Thyroid gland (tissue), 4 donors: Measurements from ENCODE around the gene RASSF8. TPM values are rescaled to one million over a fixed set of nuclear protein-coding genes. Genes with fewer than 3 reads are reported as not detected.

Source experiments
- DNase-seq, 2 donors: peaks; one replicate each; pipeline ENCODE4 v3.0.0-alpha.2; 2019
- H3K27ac ChIP-seq, 3 donors: fragments of 200-600 bp; sonication (generic); 1 replicate in 2 of 3; 2 replicates in 1 of 3; pipeline ENCODE4 v1.5.1; 2016 to 2019; ENCODE audit warnings: mild to moderate bottlenecking in 1 of 3, moderate library complexity in 1 of 3
- H3K27me3 ChIP-seq: fragments of 200-600 bp; sonication (generic); one replicate; pipeline ENCODE4 v1.5.1; 2019
- H3K36me3 ChIP-seq, 2 donors: fragments of 200-600 bp; sonication (generic); one replicate each; pipeline ENCODE4 v1.5.1; 2016 to 2019
- H3K4me1 ChIP-seq, 2 donors: fragments of 200-600 bp; sonication (generic); one replicate each; pipeline ENCODE4 v1.5.1; 2017 to 2019
- H3K4me3 ChIP-seq, 3 donors: fragments of 200-600 bp; sonication (generic); replicated peaks in 1 of 3; 1 replicate in 2 of 3; 2 replicates in 1 of 3; pipeline ENCODE4 v1.5.1; 2016; ENCODE audit warnings: mild to moderate bottlenecking in 1 of 3
- H3K9me3 ChIP-seq: fragments of 200-600 bp; sonication (generic); one replicate; pipeline ENCODE4 v1.5.1; 2017
- CTCF ChIP-seq, 6 experiments: fragments of 200-600 bp in 3 of 6; fragments of 450-650 bp in 3 of 6; sonication (generic) in 3 of 6; IDR thresholded peaks; one replicate each; pipeline ENCODE4 v1.5.1; 2016 to 2019; ENCODE audit warnings: antibody characterized with exemption in 6 of 6, mild to moderate bottlenecking in 2 of 6, inconsistent platforms in 1 of 6, moderate library complexity in 1 of 6
- POLR2A ChIP-seq, 2 donors: fragments of 450-650 bp; IDR thresholded peaks; one replicate each; pipeline ENCODE4 v1.6.1; 2017; ENCODE audit warnings: antibody characterized with exemption in 2 of 2, mild to moderate bottlenecking in 2 of 2, moderate library complexity in 1 of 2
- WGBS, 2 donors: methylation state at CpG; one replicate each; pipeline ENCODE4 v1.1.5; 2017; 5-methylcytosine and 5-hydroxymethylcytosine counted together
- intact Hi-C: fragments of 100-400 bp; cut with DNase I; formaldehyde crosslinking; loops from one replicate; pipeline ENCODE4 v1.15.1; 2023
- total RNA-seq, 4 donors: library from RNA; depleted of rRNA; stranded (reverse); fragments of >200 nt; gene quantifications; one replicate each; pipeline ENCODE4 v1.2.3, GENCODE V29; 2016

RASSF8 gene
- total RNA-seq, 4 donors from 2014 or later = 20.1 to 69.1 (median 33.5) TPM

GRCh38 chr12:25970082-25970481 is 11.6 kb downstream of the RASSF8 start:
- DNase-seq = no peak
- no peaks in the 10 kb centered on the region for H3K9me3 ChIP-seq
- no peaks in the 10 kb centered on the region for H3K36me3 ChIP-seq
- WGBS, 2 donors = 79 to 87% methylated on average over 5 of the region's 5 CpGs
- H3K27me3 ChIP-seq = no peaks in the 10 kb centered on the region
- H3K27ac ChIP-seq = no peak overlapping the region
- no peak overlapping the region for H3K4me3 ChIP-seq
- H3K4me1 ChIP-seq = peaks cover 9 to 27% of the 10 kb centered on the region in 2 donors
- TF ChIP-seq CTCF (IDR thresholded peaks at IDR 0.05) = no peak
- no peak for TF ChIP-seq POLR2A (IDR thresholded peaks at IDR 0.05)
- intact Hi-C loops = no loop called here

GRCh38 chr12:25970916-25971653 is 12.6 kb downstream of the RASSF8 start:
- Histone ChIP-seq H3K27me3 (no peaks in the 10 kb centered on the region), H3K27ac (peak overlapping the region in 2 of 3 donors; percentile 40 to 50), H3K9me3 (no peaks in the 10 kb centered on the region), H3K4me3 (no peak overlapping the region), H3K4me1 (peaks cover 9 to 27% of the 10 kb centered on the region in 2 donors), H3K36me3 (no peaks in the 10 kb centered on the region)
- DNase-seq = no peak
- 50 to 57% methylated on average over 5 of the region's 5 CpGs for WGBS, 2 donors
- intact Hi-C loops = no loop called here
- TF ChIP-seq POLR2A (IDR thresholded peaks at IDR 0.05) = no peak
- TF ChIP-seq CTCF (IDR thresholded peaks at IDR 0.05) = peak in 3 of 6 experiments; percentile 17 to 30 (median 21)

- H3K9me3 ChIP-seq = no peaks in the 10 kb centered on the region
- 53 to 54% methylated on average over 2 of the region's 2 CpGs for WGBS, 2 donors
- no peaks in the 10 kb centered on the region for H3K36me3 ChIP-seq
- no peak for TF ChIP-seq POLR2A (IDR thresholded peaks at IDR 0.05)
- no peak for TF ChIP-seq CTCF (IDR thresholded peaks at IDR 0.05)
- H3K4me3 ChIP-seq = no peak overlapping the region
- H3K27ac ChIP-seq = peak overlapping the region; percentile 27 to 50 (median 40)
- H3K27me3 ChIP-seq = no peaks in the 10 kb centered on the region
- peak in 1 of 2 donors; percentile 8 for DNase-seq
- intact Hi-C loops = no loop called here
- H3K4me1 ChIP-seq = peaks cover 9 to 27% of the 10 kb centered on the region in 2 donors
Observed at GRCh38 chr12:25971654-25972041, 13.2 kb downstream of the RASSF8 start.

- Histone ChIP-seq H3K36me3 (no peaks in the 10 kb centered on the region), H3K4me1 (peaks cover 9 to 22% of the 10 kb centered on the region in 2 donors), H3K27ac (no peak overlapping the region), H3K4me3 (no peak overlapping the region), H3K27me3 (no peaks in the 10 kb centered on the region), H3K9me3 (no peaks in the 10 kb centered on the region)
- intact Hi-C loops = no loop called here
- TF ChIP-seq POLR2A (IDR thresholded peaks at IDR 0.05) (no peak), CTCF (IDR thresholded peaks at IDR 0.05) (no peak)
- WGBS, 2 donors = 97% methylated on average over 2 of the region's 2 CpGs
- no peak for DNase-seq
Observed at GRCh38 chr12:25972783-25973182, 14.3 kb downstream of the RASSF8 start.

- Histone ChIP-seq H3K27ac (no peak overlapping the region), H3K9me3 (no peaks in the 10 kb centered on the region), H3K4me1 (peaks cover 9 to 18% of the 10 kb centered on the region in 2 donors), H3K27me3 (no peaks in the 10 kb centered on the region), H3K36me3 (no peaks in the 10 kb centered on the region), H3K4me3 (no peak overlapping the region)
- TF ChIP-seq CTCF (IDR thresholded peaks at IDR 0.05) = no peak
- no peak for TF ChIP-seq POLR2A (IDR thresholded peaks at IDR 0.05)
- 93 to 96% methylated on average over 3 of the region's 3 CpGs for WGBS, 2 donors
- DNase-seq = no peak
- intact Hi-C loops = no loop called here
Observed at GRCh38 chr12:25975179-25975578, 16.7 kb downstream of the RASSF8 start.
